Anterior cingulate cortex (tissue), 58 donors: ENCODE measurements around the gene LOC128125822.
"Not testable (repeated sequence)": the region's sequence is repeated elsewhere in the genome, so short reads cannot be mapped to it uniquely, and the experiment has no call there.

Source experiments
- DNase-seq, 58 donors: peaks; one replicate each; lab custom pipeline; 2025; lab: John Stamatoyannopoulos, UW

The LOC128125822 gene

GRCh38 chr6:63579937-63580703 is 7.8 kb downstream of the LOC128125822 start:
- DNase-seq = no peak

GRCh38 chr6:63580704-63580961 is 8.4 kb downstream of the LOC128125822 start:
- no peak for DNase-seq

- DNase-seq = no peak
These were observed 9.2 kb downstream of the LOC128125822 start for GRCh38 chr6:63581355-63582013.

- DNase-seq = no peak
These were observed 10.4 kb downstream of the LOC128125822 start for GRCh38 chr6:63582579-63583231.

- no peak for DNase-seq
These were observed 11.8 kb downstream of the LOC128125822 start for GRCh38 chr6:63584125-63584514.

- no peak for DNase-seq
These were observed 12.3 kb downstream of the LOC128125822 start for GRCh38 chr6:63584566-63584965.

- DNase-seq = not testable (repeated sequence)
These were observed 13.4 kb downstream of the LOC128125822 start for GRCh38 chr6:63585652-63586051.

GRCh38 chr6:63589952-63590411 is 17.7 kb downstream of the LOC128125822 start:
- DNase-seq = no peak

- DNase-seq = no peak
These were observed 20.6 kb downstream of the LOC128125822 start for GRCh38 chr6:63592886-63593285.

GRCh38 chr6:63597141-63598048 is 25.1 kb downstream of the LOC128125822 start:
- DNase-seq = no peak

GRCh38 chr6:63598049-63599036 is 26.1 kb downstream of the LOC128125822 start:
- peak in 57 of 58 donors; percentile 1 to 81 (median 53) for DNase-seq

GRCh38 chr6:63599243-63599642 is 27.0 kb downstream of the LOC128125822 start:
- no peak for DNase-seq

- DNase-seq = no peak
These were observed 27.9 kb downstream of the LOC128125822 start for GRCh38 chr6:63600136-63600535.

- DNase-seq = no peak
These were observed 37.0 kb downstream of the LOC128125822 start for GRCh38 chr6:63609231-63609630.

GRCh38 chr6:63610944-63611343 is 38.7 kb downstream of the LOC128125822 start:
- DNase-seq = no peak

GRCh38 chr6:63611560-63611959 is 39.3 kb downstream of the LOC128125822 start:
- no peak for DNase-seq

GRCh38 chr6:63615590-63615989 is 43.3 kb downstream of the LOC128125822 start:
- DNase-seq = no peak
